GM10248 (cell line): ENCODE measurements around the gene ST6GAL1.

ENCODE experiments used
- CTCF ChIA-PET: fragments of 300-600 bp; sonication (Branson Sonifier 250); formaldehyde crosslinking; extraction: SDS; loops from one replicate; lab custom pipeline; 2021; ENCODE audit warnings: antibody characterized with exemption; lab: Yijun Ruan, JAX
- POLR2A ChIA-PET: fragments of 350-650 bp; sonication (Branson Sonifier 250); formaldehyde crosslinking; extraction: SDS; loops from one replicate; lab custom pipeline; 2020; ENCODE audit warnings: antibody characterized with exemption; lab: Yijun Ruan, JAX
- DNase-seq: peaks from one replicate; pipeline ENCODE4 v3.0.0; 2012; ENCODE audit errors: extremely low spot score
- CTCF ChIP-seq: IDR thresholded peaks from 2 replicates; pipeline ENCODE4 v1.5.1; 2012; ENCODE audit warnings: mild to moderate bottlenecking, low read depth; ENCODE audit errors: extremely low read depth, missing control alignments, control extremely low read depth

ST6GAL1 gene

DNA sequence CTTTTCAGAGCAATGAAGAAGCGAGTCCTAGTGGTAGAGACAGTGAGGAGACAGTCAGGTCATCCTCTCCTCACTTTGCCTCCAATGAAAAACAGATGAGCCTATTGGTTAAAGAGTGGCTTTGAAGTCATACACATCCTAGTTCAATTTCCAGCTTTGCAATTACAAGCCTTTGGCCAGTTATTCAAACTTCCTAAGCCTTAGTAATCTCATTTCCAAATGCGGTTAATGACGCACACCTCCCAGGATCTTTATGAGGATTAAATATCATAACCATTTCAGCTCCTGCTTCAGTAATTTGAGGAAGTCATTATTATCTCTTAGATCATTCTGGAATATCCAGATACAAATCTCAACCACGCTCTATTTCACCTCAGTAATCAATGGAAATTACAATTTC lies 10.0 kb upstream of the ST6GAL1 start:
- no peak for TF ChIP-seq CTCF
- CTCF ChIA-PET, result interaction anchor here (0.8 to 2.5 kb wide), 5 partner anchors 9 to 244 kb away, joined by 4 to 6 read pairs (median 4); no protein-coding TSS in a partner anchor
- POLR2A ChIA-PET, result no interaction called here
- DNase-seq, result no peak

DNA sequence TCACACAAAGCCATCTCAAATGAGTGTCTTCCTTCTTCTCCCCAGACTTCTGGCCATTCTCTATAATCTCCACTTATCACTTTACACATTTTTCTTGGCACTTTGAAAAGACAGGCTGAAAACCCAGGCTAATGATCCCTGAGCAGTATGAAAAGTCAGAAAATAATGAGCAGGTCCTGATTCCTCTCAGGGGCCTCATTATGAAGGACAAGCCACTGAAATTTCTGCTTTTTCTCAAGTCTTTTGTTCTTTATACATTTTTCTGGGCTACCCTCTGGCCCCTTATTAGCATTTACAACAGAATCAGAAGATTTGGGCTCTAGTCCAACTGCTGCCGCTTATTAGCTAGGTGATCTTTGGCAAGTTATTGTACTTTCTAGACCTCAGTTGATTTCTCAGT lies 9.5 kb upstream of the ST6GAL1 start:
- no peak for DNase-seq
- ChIA-PET POLR2A (no interaction called here), CTCF (interaction anchor here (1.1 to 2.5 kb wide), 4 partner anchors 8 to 244 kb away, joined by 4 to 6 read pairs (median 4); no protein-coding TSS in a partner anchor)
- no peak for TF ChIP-seq CTCF

GRCh38 chr3:186921578-186921977 lies 8.7 kb upstream of the ST6GAL1 start:
- ChIA-PET CTCF (interaction anchor here (1.0 to 2.6 kb wide), 3 partner anchors 11 to 243 kb away, joined by 5 to 14 read pairs (median 5); partner anchors contain the start of gene ST6GAL1), POLR2A (no interaction called here)
- TF ChIP-seq CTCF, result no peak
- no peak for DNase-seq

GRCh38 chr3:186922224-186922623 lies 8.1 kb upstream of the ST6GAL1 start:
- TF ChIP-seq CTCF, result no peak
- DNase-seq, result no peak
- ChIA-PET POLR2A (no interaction called here), CTCF (interaction anchor here (1.0 to 2.6 kb wide), 2 partner anchors 10 to 243 kb away, joined by 5 to 14 read pairs; partner anchors contain the start of gene ST6GAL1)

- TF ChIP-seq CTCF, result no peak
- no peak for DNase-seq
- ChIA-PET POLR2A (no interaction called here), CTCF (interaction anchor here (1.0 to 2.6 kb wide), 2 partner anchors 10 to 242 kb away, joined by 5 to 14 read pairs; partner anchors contain the start of gene ST6GAL1)
Measured at GRCh38 chr3:186922790-186923189, 7.5 kb upstream of the ST6GAL1 start.

DNA sequence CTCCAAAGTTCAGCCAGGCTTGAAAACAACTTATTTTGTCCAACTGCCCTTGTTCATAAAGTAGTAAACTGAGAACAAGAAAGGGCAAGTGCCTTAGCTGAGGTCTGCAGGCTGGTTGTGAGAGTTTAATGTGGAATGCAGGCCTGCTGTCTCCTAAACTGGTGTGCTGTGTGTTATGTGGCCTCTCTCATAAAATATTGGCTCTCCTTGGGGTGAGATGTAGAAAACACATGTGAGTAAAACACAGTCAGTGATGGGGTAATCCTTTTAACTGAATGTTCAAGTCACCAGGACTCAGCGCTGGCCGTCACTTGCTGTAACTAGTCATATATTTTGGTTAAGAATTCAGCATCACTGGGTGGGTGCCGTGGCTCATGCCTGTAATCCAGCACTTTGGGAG lies 7.1 kb upstream of the ST6GAL1 start:
- POLR2A ChIA-PET, result no interaction called here
- no peak for DNase-seq
- CTCF ChIA-PET, result interaction anchor here (2.6 kb wide), 1 partner anchor 9 kb away, joined by 14 read pairs; the partner anchor contains the start of gene ST6GAL1
- TF ChIP-seq CTCF, result no peak
